ENCODE results near the gene PACSIN1.

DNA sequence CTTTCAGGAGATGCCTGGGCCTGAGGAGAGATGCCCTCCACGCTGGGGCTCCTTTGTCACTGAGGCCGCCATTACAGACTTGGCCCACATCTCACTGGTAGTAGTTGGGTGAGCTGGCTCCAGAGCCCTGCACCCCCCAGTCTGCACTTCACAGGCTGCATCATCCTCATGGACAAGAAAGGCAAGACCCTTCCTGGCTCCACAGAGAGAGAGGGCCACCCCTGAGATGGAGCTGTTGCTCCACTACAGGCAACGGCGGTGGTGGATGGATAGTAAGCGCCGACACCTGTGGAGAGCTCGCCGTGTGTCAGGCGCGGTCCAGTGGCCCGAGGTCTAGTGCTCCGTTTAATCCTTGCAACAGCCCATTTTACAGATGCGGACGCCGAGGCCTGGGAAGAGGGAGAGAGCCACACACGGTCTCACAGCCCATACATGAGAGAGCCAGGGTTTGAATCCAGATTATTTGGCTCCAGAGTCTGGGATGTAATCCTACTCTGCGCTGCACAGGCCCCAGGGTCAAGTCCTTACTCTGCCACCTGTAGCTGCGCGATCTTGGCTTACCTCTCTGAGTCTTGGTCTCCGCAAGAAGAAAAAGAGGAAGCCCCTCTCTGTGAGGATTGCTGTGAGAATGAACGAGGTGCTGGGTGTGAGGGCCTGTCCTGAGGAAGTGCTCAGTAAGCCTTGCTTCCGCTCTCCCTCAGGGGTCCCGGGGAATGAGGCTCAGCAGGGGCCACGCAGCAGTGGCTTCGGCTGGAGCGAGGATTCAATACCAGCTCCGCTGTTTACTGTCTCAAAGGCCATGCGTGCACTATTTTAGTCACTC, 55.8 kb downstream of the PACSIN1 start:
- TF ChIP-seq CTCF (IDR thresholded peaks at IDR 0.05; ENCODE audit: insufficient read depth, low read length, poor library complexity, severe bottlenecking) (no peak), EZH2phosphoT487 (conservative IDR thresholded peaks at IDR 0.05; ENCODE audit: low read length) (no peak)

Measured in SU-DHL-6 (cell line).